Measurements from ENCODE around the gene CCL22.

The CCL22 gene

GRCh38 chr16:57406881-57407280, 48.3 kb downstream of the CCL22 start:
- Mint-ChIP-seq H3K27ac (no peak overlapping the region), H3K4me1 (peaks cover 48 to 49% of the 10 kb centered on the region in 2 donors), H3K9me3 (peaks cover 0 to 2% of the 10 kb centered on the region in 2 donors), H3K36me3 (peaks cover 2 to 4% of the 10 kb centered on the region in 2 donors), H3K4me3 (no peak overlapping the region), H3K27me3 (peaks cover 0 to 5% of the 10 kb centered on the region in 2 donors)
- ATAC-seq (replicated peaks): no peak
- DNase-seq: no peak

GRCh38 chr16:57407521-57408353, 49.2 kb downstream of the CCL22 start:
- Mint-ChIP-seq H3K4me1 (peaks cover 50 to 53% of the 10 kb centered on the region in 2 donors), H3K27ac (no peak overlapping the region), H3K9me3 (peaks cover 0 to 2% of the 10 kb centered on the region in 2 donors), H3K36me3 (peaks cover 2 to 4% of the 10 kb centered on the region in 2 donors), H3K27me3 (peaks cover 0 to 5% of the 10 kb centered on the region in 2 donors), H3K4me3 (no peak overlapping the region)
- ATAC-seq (replicated peaks): no peak
- DNase-seq: no peak

- Mint-ChIP-seq H3K4me1 (peaks cover 61 to 66% of the 10 kb centered on the region in 2 donors), H3K27ac (peak overlapping the region; percentile 90)
- no peak for DNase-seq
Measured at GRCh38 chr16:57409065-57409464, 50.5 kb downstream of the CCL22 start.

GRCh38 chr16:57409870-57410587, 51.4 kb downstream of the CCL22 start:
- H3K27ac Mint-ChIP-seq: peak overlapping the region; percentile 98
- peaks cover 0 to 5% of the 10 kb centered on the region in 2 donors for H3K9me3 Mint-ChIP-seq
- H3K4me1 Mint-ChIP-seq: peaks cover 60 to 69% of the 10 kb centered on the region in 2 donors
- DNase-seq (no peak), ATAC-seq (replicated peaks) (no peak)
- H3K27me3 Mint-ChIP-seq: peaks cover 0 to 5% of the 10 kb centered on the region in 2 donors
- peak overlapping the region; percentile 6 to 29 for H3K4me3 Mint-ChIP-seq
- peaks cover 22 to 24% of the 10 kb centered on the region in 2 donors for H3K36me3 Mint-ChIP-seq

More at GRCh38 chr16:57409065-57409464, 50.5 kb downstream of the CCL22 start:
- H3K36me3 Mint-ChIP-seq: peaks cover 14 to 15% of the 10 kb centered on the region in 2 donors
- H3K4me3 Mint-ChIP-seq: peak overlapping the region; percentile 2 to 8
- peaks cover 0 to 5% of the 10 kb centered on the region in 2 donors for H3K9me3 Mint-ChIP-seq
- peaks cover 0 to 5% of the 10 kb centered on the region in 2 donors for H3K27me3 Mint-ChIP-seq
- no peak for ATAC-seq (replicated peaks)

GRCh38 chr16:57411362-57411976, 52.9 kb downstream of the CCL22 start:
- H3K4me1 Mint-ChIP-seq: peaks cover 67 to 76% of the 10 kb centered on the region in 2 donors
- H3K36me3 Mint-ChIP-seq: peaks cover 33 to 38% of the 10 kb centered on the region in 2 donors
- DNase-seq: peak; percentile 80

GRCh38 chr16:57412584-57412983, 54.0 kb downstream of the CCL22 start:
- H3K4me3 Mint-ChIP-seq: peak overlapping the region; percentile 91 to 93
- peaks cover 0 to 5% of the 10 kb centered on the region in 2 donors for H3K9me3 Mint-ChIP-seq

More at GRCh38 chr16:57411362-57411976, 52.9 kb downstream of the CCL22 start:
- Mint-ChIP-seq H3K4me3 (peak overlapping the region; percentile 39 to 60), H3K9me3 (peaks cover 0 to 5% of the 10 kb centered on the region in 2 donors), H3K27ac (peak overlapping the region; percentile 98), H3K27me3 (no peaks in the 10 kb centered on the region)
- ATAC-seq (replicated peaks): peak; percentile 58 to 67

GRCh38 chr16:57413301-57413730, 54.7 kb downstream of the CCL22 start:
- Mint-ChIP-seq H3K27ac (peak overlapping the region; percentile 98), H3K4me1 (peaks cover 80 to 93% of the 10 kb centered on the region in 2 donors), H3K27me3 (no peaks in the 10 kb centered on the region), H3K36me3 (peaks cover 40 to 51% of the 10 kb centered on the region in 2 donors), H3K9me3 (peaks cover 0 to 5% of the 10 kb centered on the region in 2 donors), H3K4me3 (peak overlapping the region; percentile 91 to 93)
- DNase-seq (peak; percentile 84), ATAC-seq (replicated peaks) (peak; percentile 79 to 81)

More at GRCh38 chr16:57412584-57412983, 54.0 kb downstream of the CCL22 start:
- H3K36me3 Mint-ChIP-seq: peaks cover 37 to 47% of the 10 kb centered on the region in 2 donors
- ATAC-seq (replicated peaks) (no peak), DNase-seq (no peak)
- peaks cover 76 to 87% of the 10 kb centered on the region in 2 donors for H3K4me1 Mint-ChIP-seq
- H3K27ac Mint-ChIP-seq: peak overlapping the region; percentile 98
- no peaks in the 10 kb centered on the region for H3K27me3 Mint-ChIP-seq

GRCh38 chr16:57413733-57414132, 55.1 kb downstream of the CCL22 start:
- ATAC-seq (replicated peaks): peak; percentile 52 to 57
- peaks cover 0 to 5% of the 10 kb centered on the region in 2 donors for H3K9me3 Mint-ChIP-seq
- peaks cover 83 to 97% of the 10 kb centered on the region in 2 donors for H3K4me1 Mint-ChIP-seq
- peaks cover 40 to 54% of the 10 kb centered on the region in 2 donors for H3K36me3 Mint-ChIP-seq
- H3K4me3 Mint-ChIP-seq: peak overlapping the region; percentile 91 to 93
- no peaks in the 10 kb centered on the region for H3K27me3 Mint-ChIP-seq
- no peak for DNase-seq
- H3K27ac Mint-ChIP-seq: peak overlapping the region; percentile 98

Data from stimulated activated naive B cell treated with anti-CD40 and anti-IgM and Interleukin-4, amounts not matched to agents 10 μg/mL and 1 μg/mL and 100 μg/mL, for 72 hours (primary cell).